COR-L47 (cell line): ENCODE data around the gene UACA.
"Not testable (repeated sequence)": the region's sequence is repeated elsewhere in the genome, so short reads cannot be mapped to it uniquely, and the experiment has no call there.

Source experiments
- DNase-seq: peaks from one replicate; lab custom pipeline; 2025; lab: John Stamatoyannopoulos, UW

UACA gene

DNA sequence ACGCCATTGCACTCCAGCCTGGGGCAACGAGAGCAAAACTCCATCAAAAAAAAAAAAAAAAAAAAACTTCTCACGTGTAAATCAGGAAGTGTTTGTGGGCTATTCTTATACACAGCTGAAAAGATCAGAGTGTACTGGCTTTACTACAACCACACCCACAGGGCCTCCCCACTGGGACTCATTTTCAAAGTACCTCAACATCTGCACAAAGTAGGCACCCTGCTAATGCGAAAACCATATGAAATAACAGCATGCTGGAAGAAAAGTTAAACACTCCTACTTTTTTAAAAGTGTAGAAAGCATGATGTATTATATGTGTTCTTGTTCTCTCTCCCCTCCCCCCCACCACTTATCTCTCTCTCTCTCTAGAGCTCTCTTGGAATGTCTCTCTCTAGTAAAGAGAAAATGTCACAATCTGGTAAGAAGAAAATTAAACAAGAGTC lies 11.1 kb downstream of the UACA start:
- DNase-seq, result no peak

GRCh38 chr15:70750203-70750869 lies 13.0 kb downstream of the UACA start:
- no peak for DNase-seq

GRCh38 chr15:70748281-70748747 lies 15.0 kb downstream of the UACA start:
- DNase-seq, result no peak

DNA sequence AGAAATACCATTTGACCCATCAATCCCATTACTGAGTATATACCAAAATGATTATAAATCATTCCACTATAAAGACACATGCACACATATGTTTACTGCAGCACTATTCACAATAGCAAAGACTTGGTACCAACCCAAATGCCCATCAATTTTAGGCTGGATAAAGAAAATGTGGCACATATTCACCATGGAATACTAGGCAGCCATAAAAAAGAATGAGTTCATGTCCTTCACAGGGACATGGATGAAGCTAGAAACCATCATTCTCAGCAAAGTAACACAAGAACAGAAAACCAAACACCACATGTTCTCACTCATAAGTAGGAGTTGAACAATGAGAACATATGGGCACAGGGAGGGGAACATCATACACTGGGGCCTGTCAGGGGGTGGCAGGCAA lies 16.8 kb downstream of the UACA start:
- DNase-seq, result not testable (repeated sequence)

GRCh38 chr15:70742928-70743327 lies 20.4 kb downstream of the UACA start:
- no peak for DNase-seq

- no peak for DNase-seq
These were observed 21.6 kb downstream of the UACA start for GRCh38 chr15:70741677-70742293.

GRCh38 chr15:70741107-70741531 lies 22.2 kb downstream of the UACA start:
- DNase-seq, result no peak

GRCh38 chr15:70735040-70735439 lies 28.3 kb downstream of the UACA start:
- DNase-seq, result not testable (repeated sequence)

DNA sequence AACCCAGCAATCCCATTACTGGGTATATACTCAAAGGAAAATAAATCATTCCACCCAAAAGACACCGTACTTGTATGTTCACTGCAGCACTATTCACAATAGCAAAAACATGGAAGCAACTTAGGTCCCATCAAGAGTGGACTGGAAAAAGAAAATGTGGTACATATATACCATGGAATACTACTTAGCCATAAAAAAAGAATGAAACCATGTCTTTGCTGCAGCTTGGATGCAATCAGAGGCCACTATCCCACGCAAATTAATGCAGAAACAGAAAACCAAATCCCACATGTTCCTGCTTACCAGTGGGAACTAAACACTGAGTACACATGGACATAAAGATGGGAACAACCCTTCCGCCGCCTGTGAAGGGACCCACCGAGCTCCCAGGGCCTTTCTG lies 34.2 kb downstream of the UACA start:
- no peak for DNase-seq

GRCh38 chr15:70726753-70727152 lies 36.6 kb downstream of the UACA start:
- no peak for DNase-seq

- DNase-seq, result no peak
These were observed 39.4 kb downstream of the UACA start for GRCh38 chr15:70723927-70724326.

- no peak for DNase-seq
These were observed 40.3 kb downstream of the UACA start for GRCh38 chr15:70723122-70723422.

GRCh38 chr15:70722266-70723121 lies 40.9 kb downstream of the UACA start:
- DNase-seq, result peak; percentile 39

GRCh38 chr15:70720228-70721016 lies 42.9 kb downstream of the UACA start:
- DNase-seq, result no peak

GRCh38 chr15:70717237-70717793 lies 46.0 kb downstream of the UACA start:
- no peak for DNase-seq

DNA sequence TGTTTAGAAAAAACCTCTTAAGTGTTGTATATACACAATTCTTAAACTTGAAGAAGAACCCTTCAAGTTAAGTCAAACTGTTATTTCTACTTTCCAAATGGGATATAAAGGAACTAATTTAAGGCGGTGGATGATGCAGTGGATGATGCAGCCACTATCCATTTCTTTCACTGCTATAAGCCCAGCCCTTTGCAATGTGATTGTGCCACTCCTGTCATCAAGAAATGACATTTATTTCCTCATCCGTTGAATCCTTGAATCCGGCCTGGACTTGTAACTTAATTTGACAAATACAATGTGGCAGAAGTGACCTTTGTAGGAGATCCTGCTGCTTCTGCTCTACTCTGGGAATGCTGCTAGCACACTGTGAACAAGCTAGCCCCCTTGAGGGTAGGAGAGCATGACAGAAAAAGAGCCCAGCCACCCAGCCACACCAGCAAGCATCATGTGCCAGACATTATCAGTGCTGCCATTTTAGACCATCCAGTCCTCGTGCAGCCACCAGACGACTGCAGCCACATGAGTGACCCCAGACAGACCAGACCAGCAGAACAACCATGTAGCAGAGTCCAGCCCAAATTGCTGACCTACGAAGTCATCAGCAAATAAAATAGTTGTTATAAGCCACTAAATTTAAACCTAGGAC lies 47.4 kb downstream of the UACA start:
- DNase-seq, result no peak

DNA sequence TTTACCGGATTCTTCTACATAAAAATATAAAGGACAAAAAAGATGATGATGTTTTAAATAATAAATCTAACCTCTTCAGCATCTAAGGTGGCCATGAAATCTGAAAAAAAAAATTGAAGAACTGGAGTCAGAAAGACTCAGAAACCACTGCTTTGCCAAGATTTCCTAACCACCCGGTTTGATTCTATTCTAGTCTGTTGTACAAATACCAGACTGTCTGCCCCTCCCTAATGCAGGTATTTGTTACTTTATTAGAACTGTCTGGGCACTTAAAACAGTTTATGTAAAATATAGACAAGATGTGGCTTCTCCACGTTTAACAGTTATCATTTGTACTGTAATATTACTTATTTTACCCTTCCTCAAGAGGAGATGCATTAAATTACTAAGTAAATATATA lies 48.8 kb downstream of the UACA start:
- DNase-seq, result no peak

GRCh38 chr15:70714015-70714414 lies 49.3 kb downstream of the UACA start:
- DNase-seq, result no peak

- no peak for DNase-seq
These were observed 51.1 kb downstream of the UACA start for GRCh38 chr15:70712271-70712670.

DNA sequence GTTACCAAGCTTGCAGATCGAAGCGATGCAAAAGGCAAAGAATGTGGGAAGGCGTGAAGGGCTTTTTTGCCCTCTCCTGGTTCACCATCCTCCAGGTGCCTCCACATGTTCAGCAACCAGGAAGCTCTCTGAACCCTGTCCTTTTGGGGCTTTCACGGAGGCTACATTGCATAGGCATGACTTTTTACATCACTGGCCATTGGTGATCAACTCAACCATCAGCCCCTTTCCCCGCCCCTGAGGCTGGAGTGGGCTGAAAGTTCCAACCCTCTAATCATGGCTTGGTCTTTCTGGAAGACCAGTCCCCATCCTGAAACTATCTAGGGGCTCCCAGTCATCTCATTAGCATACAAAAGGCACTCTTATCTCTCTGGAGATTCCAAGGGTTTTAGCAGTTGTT lies 52.6 kb downstream of the UACA start:
- DNase-seq, result no peak

DNA sequence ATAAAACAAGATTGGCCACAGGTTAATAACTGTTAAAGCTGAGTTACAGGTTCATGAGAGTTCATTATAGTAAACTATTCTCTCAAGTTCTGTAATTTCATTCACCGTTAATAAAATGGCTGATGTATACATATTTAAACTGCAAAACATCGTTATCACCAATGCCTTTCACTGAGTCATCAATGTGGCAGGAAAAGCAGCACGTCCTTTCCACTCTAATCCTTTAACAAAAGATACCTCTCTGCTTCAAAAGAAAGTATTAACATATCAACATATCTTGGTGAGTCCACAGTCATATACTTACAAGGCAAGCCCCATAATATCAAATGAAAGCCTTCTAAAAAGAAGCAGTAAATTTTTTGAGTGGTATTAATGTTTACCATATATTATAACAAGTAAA lies 54.5 kb downstream of the UACA start:
- DNase-seq, result no peak
